Activated CD8-positive, alpha-beta memory T cell treated with anti-CD3 and anti-CD28 coated beads, Interleukin-2, amount 50 U/mL, for 1 hour (primary cell): Measurements from ENCODE around the gene CACNA1S.

Experiments
- DNase-seq: peaks from one replicate; pipeline ENCODE4 v3.0.0-alpha.2; 2020; ENCODE audit errors: extremely low read depth

The CACNA1S gene

DNA sequence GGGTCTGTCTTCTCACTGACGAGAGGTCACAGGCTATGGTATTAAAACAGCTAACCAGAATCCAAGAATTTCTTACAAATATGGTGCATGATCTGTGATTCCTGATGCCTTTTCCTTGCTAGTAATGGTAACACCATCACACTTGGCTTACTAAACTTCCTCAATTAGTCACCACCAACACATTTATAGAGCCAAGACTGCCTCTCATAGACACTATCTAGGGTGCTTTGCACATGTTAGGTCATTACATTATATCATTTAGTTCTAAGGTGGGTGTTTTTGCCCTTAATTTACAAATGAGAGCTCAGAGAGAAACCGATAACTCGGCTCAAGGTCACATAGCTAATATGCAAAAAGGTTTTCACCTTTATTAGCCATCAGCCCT lies 97.4 kb downstream of the CACNA1S start:
- no peak for DNase-seq

DNA sequence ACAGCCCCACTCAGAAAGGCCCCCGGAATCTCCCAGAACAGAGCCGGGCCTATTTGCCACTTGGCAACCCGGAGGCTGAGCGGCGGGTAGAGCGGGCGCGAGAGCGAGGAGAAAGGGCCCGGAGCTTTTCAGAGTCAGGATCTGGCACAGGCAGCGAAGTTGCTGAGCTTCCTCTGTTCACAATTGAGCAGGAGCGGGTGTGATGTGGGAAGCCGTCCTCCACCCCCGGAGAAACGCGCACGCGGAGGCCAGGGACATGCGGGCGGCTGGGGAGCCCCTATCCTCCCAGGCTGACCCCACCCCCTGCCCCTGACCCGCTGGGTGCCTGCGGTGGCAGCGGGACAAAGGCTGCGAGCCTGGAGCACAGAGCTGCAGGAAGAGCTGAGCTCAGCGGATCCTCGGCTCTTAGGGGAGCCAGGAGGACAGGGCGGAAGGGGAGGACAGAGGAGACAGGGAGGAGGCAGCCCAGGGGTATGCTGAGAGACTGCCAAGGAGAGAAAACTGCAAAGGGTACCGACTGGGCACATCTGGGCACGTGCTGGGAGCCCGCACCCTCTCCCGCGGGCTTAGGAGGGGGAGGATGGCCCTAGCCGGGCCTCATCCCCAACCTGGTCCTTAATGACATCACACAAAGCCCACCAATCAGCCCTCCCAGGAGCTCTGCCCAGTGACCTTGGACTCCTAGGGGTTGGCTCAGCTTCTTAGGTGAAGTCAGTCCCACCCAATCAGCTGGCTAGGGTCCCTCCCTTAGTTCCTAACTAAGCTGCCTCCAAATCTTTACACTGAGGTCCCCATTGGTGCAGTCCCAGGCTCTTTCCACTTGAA lies 98.0 kb downstream of the CACNA1S start:
- no peak for DNase-seq

DNA sequence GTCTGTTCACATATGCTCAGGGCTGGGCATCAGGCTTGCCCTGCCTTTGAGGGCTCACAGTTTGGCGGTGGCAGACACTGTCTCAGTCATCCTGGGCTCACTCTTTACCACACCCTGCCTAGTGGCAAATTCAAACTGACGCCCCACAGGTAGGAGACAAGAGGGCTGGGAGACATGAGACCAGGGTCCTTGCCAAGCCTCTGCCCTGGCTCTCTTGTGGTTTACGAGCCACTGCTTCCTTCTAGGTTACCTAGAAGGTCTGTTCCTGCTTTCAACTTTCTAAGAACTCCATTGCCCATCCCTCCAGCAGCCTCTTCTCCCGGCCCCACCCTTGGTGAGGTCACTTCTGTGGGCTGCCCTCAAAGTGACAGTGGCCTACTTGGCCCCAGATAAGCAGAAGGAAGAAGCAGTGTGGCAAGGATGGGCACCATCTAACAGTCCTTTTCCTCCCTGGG lies 99.2 kb downstream of the CACNA1S start:
- no peak for DNase-seq

DNA sequence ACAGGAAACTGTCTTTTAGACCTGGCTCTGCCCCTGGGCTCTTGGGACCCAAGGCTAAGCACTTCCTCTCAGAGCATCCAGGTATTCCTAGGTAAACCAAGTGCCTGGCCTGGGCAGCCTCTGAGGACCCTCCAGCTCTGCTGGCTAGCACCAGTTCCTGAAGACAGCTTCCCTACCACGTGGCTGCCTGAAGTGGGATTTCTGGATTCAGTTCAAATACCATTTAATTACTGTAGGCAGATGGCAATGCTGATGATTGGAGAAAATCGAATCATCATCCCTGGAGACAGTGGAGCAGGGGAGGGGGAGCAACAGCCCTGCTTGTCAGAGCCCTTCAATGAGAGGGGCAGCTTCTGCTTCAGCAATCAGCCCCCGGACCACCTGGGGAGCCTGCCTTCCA lies 100.6 kb downstream of the CACNA1S start:
- no peak for DNase-seq

DNA sequence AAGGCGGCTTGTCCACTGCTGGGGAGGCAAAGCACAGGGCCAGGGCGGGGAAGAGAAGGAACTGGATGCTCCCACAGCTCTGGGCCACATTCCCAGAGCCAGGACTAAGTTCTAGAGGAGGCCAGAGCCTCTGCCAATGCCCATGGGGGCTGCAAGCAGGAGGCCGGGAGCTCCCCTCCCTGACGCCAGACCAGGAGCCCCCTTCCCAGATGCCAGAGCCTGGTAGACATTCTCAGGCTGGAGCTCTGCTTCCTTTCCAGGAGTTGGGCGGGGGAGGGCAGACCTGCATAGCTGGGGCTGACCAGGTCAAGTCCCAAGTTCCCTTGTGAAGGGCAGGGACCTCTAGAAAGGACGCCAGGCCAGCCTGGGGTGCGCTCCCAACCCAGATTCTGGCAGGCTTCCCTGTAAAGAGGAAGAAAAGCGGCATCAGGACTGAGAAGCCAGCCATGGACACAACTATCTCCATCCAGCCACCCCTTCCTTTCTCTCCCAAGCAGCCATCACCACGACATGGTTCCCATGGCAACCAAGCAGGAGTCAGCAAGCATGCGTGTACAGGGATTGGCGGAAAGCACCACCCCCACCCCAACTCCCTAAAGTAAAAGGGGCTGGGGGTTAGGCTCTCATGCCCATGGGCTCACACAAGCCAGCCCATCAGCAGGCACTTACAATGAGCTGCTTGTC lies 102.1 kb downstream of the CACNA1S start:
- no peak for DNase-seq

DNA sequence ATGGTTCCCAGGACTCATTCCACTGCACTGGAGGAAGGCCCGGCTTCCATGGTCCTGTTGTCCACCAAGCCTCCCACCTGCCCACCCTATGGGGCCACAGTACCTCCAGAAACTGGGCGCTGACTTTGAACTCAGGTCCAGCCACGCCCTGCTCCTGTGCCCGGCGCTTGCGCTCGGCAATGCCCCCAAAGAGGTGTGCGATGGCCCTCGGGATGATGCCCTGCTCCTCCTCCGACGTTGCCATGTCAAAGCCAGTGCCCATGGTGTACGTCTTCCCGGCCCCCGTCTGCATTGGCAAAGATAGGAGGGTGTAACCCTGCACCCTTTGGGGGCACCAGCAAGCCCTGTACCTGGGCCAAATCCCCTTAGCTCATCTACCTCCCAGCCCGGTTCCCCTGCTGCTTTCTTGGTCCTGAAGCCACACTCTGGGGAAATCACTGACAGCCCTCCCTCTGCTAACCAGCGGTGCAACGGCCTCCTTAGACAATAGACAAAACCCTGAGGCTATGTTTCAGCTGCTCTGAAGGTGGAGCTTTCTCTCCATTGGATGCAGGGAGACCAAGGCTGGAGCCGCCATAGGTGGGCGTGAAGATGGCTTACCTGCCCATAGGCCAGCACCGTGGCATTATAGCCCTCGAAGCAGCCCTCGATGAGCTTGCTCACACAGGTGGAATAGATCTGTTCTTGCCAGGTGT lies 103.4 kb downstream of the CACNA1S start:
- no peak for DNase-seq

DNA sequence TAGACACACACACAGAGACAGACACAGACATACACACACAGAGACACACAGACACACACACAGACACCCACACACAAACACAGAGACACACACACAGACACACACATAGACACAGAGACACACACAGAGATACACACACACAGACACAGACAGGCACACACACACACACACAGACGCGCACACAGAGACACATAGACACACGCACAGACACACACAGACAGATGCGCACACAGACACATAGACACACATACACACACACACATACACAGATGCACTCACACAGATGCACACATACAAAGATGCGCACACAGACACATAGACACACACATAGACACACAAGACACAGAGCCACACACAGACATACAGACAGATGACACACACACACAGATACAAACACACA lies 104.7 kb downstream of the CACNA1S start:
- DNase-seq: no peak

DNA sequence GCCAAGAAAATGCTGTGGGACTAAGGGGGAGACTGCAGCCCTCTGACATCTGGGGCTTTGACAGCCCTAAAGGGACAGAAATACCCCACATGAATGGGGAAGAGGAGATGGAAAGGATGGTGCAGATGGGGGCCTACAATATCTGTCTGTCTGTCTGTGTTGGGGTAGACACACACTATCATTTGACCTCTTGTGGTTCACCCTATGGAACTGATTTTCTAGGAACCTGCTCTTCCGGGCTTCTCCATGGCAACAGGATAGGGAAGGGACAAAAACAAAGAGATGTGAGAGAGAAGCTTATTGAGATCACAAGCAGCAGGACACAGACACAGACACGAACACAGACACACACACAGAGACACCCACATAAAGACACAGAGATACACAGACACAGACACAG lies 105.8 kb downstream of the CACNA1S start:
- no peak for DNase-seq

DNA sequence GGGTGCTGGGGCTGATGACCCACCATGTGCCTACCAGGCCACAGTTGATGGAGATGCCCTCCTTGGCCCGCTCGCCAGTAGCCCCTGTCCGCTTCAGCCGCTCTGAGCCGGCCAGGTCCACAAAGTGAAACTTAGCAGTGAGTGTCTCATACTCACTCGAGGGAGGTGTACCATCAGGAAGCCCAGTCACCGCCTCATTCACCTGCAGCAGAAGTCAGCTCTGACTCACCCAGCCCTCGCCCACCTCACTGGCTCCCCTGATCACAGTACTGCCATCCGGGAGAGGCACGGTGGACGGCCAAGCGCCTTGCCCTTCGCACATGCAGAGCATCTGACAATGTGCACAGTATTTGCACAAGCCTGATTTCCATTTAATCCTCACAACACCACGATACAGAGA lies 107.5 kb downstream of the CACNA1S start:
- no peak for DNase-seq

DNA sequence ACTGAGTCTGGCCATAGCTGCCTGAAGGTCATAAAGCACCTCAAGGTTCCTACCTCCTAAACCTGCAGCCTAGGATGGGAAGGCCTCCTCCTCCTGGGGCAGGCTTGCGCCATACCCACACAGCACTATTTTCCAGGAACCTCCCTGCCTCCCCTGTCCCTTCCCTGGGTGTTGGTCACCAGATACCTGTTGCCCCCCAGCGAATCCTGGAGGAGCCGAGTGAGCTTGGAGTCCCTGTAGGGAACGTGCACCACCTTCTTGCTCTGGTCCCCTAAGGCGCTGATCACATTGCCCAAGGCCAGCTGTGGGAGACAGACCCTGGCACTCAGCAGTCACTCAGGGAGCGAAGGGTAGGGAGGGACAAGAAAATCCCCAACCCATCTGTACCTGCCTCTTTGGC lies 108.1 kb downstream of the CACNA1S start:
- DNase-seq: no peak

DNA sequence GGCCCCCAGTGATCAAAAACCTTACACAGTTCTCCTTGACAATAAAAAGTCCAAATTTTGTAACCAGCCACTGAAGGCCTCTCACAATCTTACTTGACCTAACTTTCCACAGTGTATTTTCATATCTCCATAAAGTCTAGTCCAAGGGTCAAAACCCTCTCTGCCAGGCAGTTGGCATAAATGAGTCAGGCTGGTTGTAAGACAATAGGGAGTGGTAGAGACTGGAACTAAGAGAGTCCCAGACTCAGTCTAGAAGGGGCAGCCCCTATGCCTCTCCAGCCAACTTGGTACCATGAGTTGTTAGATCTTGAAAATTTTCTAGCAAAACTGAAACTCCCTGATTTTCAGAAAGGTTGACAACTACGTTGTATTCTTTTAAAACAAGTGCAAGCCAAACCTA lies 109.7 kb downstream of the CACNA1S start:
- DNase-seq: no peak

DNA sequence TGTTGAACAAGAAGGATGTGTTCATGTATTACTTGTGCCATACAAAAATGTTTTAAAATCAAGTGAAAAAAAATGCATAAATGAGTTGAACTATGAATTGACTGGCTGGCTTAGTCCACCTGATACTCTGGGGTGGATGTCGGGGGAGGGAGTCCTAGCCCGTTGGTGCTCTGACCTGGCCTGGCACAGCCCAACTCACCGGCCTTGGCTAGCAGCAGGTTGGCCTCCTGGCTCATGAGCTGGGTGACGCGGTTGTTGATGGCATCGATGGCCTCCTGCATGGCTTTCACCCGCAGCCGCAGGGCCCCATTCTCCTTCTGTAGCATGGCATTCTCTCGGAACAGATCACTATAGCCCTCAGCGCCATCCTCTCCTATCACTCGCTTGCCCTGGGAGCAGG lies 110.3 kb downstream of the CACNA1S start:
- no peak for DNase-seq

DNA sequence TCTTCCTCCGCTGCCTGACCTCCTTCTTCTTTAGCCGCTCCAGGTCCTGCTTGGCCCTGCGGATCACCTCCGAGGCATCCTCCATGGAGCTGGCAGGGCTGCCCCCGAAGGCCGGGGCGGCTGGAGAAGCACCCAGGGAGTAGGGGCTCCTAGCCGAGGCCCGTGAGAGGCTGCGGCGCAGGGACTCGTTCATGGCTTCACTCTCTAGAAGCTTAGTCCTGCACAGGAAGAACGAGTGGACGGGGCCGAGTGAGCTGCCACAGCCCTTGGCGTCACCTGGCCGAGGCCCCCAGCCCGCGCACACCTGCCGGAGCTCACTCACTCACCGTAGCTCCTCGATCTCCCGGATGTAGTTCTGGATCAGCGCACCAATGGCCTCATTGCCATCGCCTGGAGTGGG lies 111.8 kb downstream of the CACNA1S start:
- DNase-seq: no peak

DNA sequence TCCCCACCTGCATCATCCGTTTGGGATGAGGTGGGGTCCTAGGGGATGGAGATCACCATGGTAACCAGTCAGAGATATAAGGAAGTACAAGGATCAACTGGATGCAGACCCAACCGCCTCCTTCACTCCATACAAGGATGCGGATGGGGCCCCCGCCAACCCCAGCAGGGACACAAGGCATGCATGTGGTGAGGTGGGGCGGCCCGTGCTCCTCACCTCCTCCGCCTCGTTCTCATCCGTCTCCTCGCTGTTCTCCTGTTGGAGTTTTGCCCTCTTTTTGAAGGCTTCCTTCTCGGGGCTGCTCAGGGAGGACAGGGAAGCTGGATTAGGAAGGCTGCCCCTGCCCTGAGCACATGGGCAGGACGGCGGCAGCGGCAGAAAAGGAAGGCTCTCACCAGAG lies 112.6 kb downstream of the CACNA1S start:
- no peak for DNase-seq

DNA sequence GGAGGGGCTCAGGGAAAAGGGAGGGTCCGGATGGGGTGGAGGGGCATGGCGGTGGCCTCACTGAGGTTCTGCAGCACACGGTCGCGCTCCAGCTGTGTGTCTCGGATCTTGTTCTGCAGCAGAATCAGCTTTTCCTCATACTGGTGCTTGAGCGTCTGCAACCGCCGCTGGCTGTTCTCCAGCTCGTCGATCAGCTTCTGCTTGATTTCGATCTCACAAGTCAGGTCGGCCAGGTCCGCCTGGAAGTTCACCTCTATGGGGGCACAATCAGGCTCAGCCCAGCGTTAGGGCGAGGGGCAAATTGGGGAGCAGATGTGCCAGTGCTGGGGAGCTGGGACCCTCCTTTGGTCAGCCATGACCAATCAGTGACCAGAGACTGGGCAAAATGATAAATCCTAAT lies 113.9 kb downstream of the CACNA1S start:
- DNase-seq: no peak

DNA sequence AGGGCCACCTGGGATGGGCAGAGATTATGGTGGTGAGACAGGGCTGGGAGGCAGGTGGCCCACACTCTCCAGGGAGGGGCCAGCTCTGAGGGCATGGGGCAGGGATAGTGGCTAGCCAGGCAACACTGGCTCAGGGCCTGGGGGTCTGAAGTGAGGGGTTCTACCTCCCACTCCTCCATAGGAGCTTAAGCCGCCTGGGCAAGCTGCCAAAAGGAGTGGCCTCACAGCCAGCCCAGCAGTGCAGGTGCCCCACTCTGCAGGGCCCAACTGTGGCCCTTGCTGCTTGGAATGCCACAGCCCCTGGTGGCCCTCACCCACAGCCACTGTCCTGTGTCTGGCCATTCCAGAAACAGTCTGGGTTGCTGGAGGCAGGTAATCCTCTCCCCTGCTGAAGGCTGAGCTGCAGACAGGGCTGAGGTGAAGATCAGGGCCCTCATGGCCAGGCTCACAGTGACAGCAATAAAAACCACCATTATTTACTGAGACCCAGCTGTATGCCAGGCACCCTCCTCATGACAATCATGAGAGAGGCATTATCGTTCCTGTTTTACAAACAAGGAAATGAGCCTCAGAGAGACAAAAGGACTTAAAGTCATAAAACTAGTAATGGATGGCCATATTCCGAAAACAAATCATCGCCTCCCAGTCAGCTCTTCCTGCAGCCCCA lies 119.7 kb downstream of the CACNA1S start:
- DNase-seq: no peak

DNA sequence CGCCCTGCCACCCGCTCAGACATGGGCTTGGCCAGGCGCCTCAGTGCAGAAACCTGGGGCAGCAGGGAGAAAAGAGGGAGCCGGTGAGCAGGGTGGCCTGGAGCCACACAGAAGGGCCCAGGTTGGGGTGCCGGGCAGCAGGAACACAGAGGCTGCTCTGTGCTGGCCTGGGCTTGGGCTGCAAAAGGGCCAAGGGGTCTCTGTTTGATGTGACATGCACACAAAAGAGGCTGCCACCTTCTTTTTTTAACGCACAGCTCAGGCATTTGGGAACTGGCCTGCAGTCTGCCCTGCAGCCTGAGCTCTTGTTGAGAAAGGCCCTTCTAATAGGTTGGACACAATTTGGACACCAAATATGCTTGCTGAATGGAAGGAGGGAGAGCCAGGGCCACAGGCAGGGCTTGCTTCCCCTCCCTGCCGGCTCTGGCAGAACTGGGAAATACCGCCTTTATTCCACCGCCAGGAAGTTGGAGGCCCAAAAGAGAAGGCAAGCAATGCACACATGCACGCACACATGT lies 121.1 kb downstream of the CACNA1S start:
- no peak for DNase-seq

DNA sequence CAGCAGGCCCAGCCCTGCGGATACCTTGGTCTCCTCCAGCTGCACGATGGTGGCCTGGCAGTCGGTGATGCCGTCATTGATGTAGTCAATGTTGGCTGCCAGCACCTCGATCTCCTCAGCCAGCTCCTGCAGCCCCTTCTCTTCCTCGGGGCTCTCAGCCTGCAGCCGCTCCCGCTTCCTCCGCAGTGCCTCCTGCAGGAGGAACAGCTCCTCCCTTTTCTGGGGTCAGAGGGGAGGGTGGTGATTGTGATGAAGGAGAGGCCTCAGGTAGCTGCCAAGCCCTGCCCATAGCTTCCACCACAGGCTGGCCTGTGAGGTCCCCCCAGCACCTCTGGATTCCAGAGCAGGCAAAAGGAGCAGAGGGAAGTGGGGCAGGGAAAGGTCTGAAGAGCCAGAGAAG lies 122.1 kb downstream of the CACNA1S start:
- DNase-seq: no peak
